Natural killer cell (primary cell): ENCODE results near the gene SMAD7. TPM values are rescaled to one million over a fixed set of nuclear protein-coding genes. Genes with fewer than 3 reads are reported as not detected.

ENCODE experiments used
- ATAC-seq, 3 donors: fragments of 150-1000 bp in 2 of 3; fragments of 200-7000 bp in 1 of 3; cut with Tn5 transposase; 1 replicate in 1 of 3; 2 replicates in 2 of 3; pipeline ENCODE4 v1.10.0; 2021; ENCODE audit warnings: mild to moderate bottlenecking in 2 of 3, moderate library complexity in 2 of 3
- DNase-seq, 2 donors: peaks; one replicate each; pipeline versions ENCODE4 v3.0.0 to v3.0.0-alpha.2; 2013 to 2021; ENCODE audit warnings: mixed read lengths in 1 of 2
- H3K27ac ChIP-seq: one replicate; pipeline ENCODE4 v1.5.1; 2013; ENCODE audit warnings: mild to moderate bottlenecking, low read length
- H3K27me3 ChIP-seq: one replicate; pipeline ENCODE4 v1.6.1; 2013; ENCODE audit warnings: low read length; ENCODE audit not compliant: control insufficient read depth, insufficient read depth
- H3K36me3 ChIP-seq: one replicate; pipeline ENCODE4 v1.6.1; 2013; ENCODE audit warnings: low read length; ENCODE audit not compliant: control insufficient read depth, insufficient read depth
- H3K4me1 ChIP-seq: one replicate; pipeline ENCODE4 v1.6.1; 2013; ENCODE audit warnings: low read length; ENCODE audit not compliant: control insufficient read depth, insufficient read depth
- H3K4me3 ChIP-seq: one replicate; pipeline ENCODE4 v1.5.1; 2013; ENCODE audit warnings: low read length
- H3K9me3 ChIP-seq: one replicate; pipeline ENCODE4 v1.6.1; 2013; ENCODE audit warnings: low read length; ENCODE audit not compliant: control insufficient read depth, insufficient read depth
- H3K27ac Mint-ChIP-seq, 2 donors: one replicate each; pipeline ENCODE4 v1.8.0; 2022; ENCODE audit warnings: mild to moderate bottlenecking in 2 of 2, mixed read lengths in 2 of 2, moderate library complexity in 1 of 2
- H3K27me3 Mint-ChIP-seq, 2 donors: one replicate each; pipeline ENCODE4 v1.8.0; 2022; ENCODE audit warnings: low read depth in 2 of 2, mixed read lengths in 2 of 2
- H3K36me3 Mint-ChIP-seq: one replicate; pipeline ENCODE4 v1.8.0; 2022; ENCODE audit warnings: mixed read lengths
- H3K4me1 Mint-ChIP-seq, 2 donors: one replicate each; pipeline ENCODE4 v1.8.0; 2022; ENCODE audit warnings: mixed read lengths in 2 of 2
- H3K4me3 Mint-ChIP-seq: one replicate; pipeline ENCODE4 v1.8.0; 2022; ENCODE audit warnings: mild to moderate bottlenecking, moderate library complexity, mixed read lengths
- H3K9me3 Mint-ChIP-seq, 2 donors: one replicate each; pipeline ENCODE4 v1.8.0; 2022; ENCODE audit warnings: mixed read lengths in 2 of 2
- WGBS: methylation state at CpG from one replicate; pipeline ENCODE4 v1.1.7; 2013; ENCODE audit warnings: missing lambda C conversion rate; ENCODE audit not compliant: insufficient coverage; 5-methylcytosine and 5-hydroxymethylcytosine counted together
- intact Hi-C: fragments of 100-400 bp; cut with micrococcal nuclease; formaldehyde crosslinking; loops from one replicate; pipeline ENCODE4 v1.14.2; 2022
- total RNA-seq, 4 donors: library from RNA; stranded (reverse); fragments of 120-200 nt in 1 of 4; gene quantifications; one replicate each; pipeline versions ENCODE4 v1.2.3 to v1.2.4, GENCODE V29; 2013 to 2022
- TF ChIP-seq, protein P1 (sequence below): fragments of 200-600 bp; IDR thresholded peaks from one replicate; pipeline ENCODE4 v1.8.0; 2022; ENCODE audit warnings: antibody characterized with exemption

The SMAD7 gene
- total RNA-seq, 3 donors from 2014 or later (not counting 1 experiment from before 2014, with no cell fraction given), result 127 to 204 (median 182) TPM

DNA sequence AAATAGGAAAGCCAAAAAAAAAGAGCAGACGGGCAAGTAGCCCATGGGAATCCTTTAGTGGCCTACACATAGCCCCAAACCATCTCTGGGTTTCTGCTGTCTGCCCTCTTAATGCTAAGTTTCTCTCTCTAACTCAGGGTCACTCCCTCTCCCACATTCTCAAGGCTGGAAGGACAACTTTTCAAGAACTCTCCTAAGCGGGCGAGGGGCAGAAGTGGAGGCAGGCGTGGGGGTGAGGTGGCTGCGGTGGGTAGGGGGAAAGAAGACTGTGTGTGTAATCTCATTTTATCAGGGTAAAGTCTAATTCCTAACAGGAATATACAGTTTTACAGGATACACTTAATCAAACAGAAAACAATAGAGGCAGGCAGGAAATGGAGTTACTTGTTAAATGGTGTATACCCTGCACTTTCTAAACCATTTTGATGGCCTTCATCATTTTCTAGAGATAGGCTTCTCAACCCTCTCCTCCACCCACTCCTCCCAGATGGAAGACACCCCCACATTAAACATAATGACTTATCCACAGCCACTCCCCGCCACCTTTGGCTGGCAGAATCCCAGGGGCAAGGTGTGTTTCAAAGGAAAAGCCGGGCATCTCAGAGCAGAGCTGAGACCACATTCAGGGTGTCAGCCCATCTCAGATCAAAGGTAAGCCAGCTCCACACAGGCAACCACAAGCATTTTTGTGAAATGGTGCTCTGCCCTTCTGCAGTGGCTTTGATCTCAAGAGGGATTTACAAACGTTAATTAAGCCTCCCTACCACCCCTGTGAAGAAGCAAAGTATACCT lies 6.8 kb downstream of the SMAD7 start:
- DNase-seq (peak in 1 of 2 donors; percentile 66), ATAC-seq (no peak)
- Mint-ChIP-seq H3K36me3 (peaks cover 20% of the 10 kb centered on the region), H3K9me3 (no peaks in the 10 kb centered on the region), H3K4me3 (peak overlapping the region; percentile 94), H3K4me1 (peaks cover 86 to 97% of the 10 kb centered on the region in 2 donors), H3K27ac (peak overlapping the region; percentile 95 to 99), H3K27me3 (no peaks in the 10 kb centered on the region)
- 58% methylated on average over 5 of the region's 8 CpGs for WGBS
- no peak overlapping the region for H3K4me3 ChIP-seq
- peaks cover 31% of the 10 kb centered on the region for H3K36me3 ChIP-seq
- H3K27ac ChIP-seq, result no peak overlapping the region
- intact Hi-C loops, result loop anchor here (10.0 kb wide), 2 partner anchors 269 to 871 kb away; partner anchors contain the start of gene ACAA2
- TF ChIP-seq, protein P1, sequence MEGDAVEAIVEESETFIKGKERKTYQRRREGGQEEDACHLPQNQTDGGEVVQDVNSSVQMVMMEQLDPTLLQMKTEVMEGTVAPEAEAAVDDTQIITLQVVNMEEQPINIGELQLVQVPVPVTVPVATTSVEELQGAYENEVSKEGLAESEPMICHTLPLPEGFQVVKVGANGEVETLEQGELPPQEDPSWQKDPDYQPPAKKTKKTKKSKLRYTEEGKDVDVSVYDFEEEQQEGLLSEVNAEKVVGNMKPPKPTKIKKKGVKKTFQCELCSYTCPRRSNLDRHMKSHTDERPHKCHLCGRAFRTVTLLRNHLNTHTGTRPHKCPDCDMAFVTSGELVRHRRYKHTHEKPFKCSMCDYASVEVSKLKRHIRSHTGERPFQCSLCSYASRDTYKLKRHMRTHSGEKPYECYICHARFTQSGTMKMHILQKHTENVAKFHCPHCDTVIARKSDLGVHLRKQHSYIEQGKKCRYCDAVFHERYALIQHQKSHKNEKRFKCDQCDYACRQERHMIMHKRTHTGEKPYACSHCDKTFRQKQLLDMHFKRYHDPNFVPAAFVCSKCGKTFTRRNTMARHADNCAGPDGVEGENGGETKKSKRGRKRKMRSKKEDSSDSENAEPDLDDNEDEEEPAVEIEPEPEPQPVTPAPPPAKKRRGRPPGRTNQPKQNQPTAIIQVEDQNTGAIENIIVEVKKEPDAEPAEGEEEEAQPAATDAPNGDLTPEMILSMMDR, result no peak
- H3K9me3 ChIP-seq, result no peaks in the 10 kb centered on the region
- no peaks in the 10 kb centered on the region for H3K27me3 ChIP-seq
- H3K4me1 ChIP-seq, result peaks cover 94% of the 10 kb centered on the region

DNA sequence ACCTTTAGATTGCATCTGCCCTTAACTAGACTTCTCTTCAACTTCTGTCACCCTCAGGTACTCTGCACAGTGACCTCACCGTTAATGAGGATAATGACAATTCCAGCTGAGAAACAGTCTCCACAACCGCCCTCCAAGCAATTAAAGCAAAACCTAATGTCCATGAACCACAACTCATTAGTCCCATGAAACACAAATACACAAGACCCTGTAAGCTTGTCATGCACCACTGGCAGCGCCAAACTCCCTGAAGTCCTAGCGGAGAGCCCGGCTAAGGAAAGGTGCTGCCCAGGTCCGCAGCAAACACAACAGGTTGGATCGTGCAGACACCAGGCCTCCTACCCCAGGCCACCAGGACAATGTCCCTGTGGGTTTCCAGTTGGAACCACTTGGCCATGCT lies 7.4 kb downstream of the SMAD7 start:
- intact Hi-C loops, result loop anchor here (10.0 kb wide), 2 partner anchors 269 to 871 kb away; partner anchors contain the start of gene ACAA2
- H3K4me3 ChIP-seq, result no peak overlapping the region
- 83% methylated on average over 7 of the region's 7 CpGs for WGBS

DNA sequence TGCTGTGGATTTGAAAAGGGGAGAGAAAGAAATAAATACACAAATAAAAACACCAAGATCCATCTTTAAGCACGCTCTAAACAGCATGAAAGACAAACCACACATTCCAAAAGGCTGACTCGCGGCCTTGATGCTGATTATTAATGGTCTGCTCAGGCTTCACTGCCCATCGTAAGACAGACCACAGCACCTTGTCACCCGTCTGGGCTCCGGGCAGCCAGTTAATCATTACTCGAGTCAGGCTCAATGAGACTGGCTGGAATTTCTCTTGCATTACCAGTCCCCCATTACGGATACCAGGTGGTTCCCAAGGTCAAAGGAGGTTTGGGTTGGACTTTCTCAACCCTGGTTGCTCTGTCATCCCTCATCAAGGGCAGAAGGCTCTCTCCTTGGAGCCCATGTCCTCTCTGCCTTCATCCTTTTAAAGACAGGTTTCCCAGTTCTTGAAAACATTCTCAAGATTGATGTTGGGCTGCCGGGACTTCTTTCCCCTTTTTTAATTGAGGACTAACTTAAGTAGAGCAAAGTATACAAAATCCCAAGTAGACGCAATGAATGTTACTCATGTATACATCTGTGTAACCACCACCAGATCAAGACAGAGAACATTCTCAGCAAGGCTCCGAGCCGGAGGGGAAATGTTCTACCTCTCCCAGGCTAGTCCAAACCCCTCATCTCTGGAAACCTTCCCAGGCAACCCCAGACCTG lies 8.1 kb downstream of the SMAD7 start:
- peaks cover 91 to 99% of the 10 kb centered on the region in 2 donors for H3K4me1 Mint-ChIP-seq
- peaks cover 99% of the 10 kb centered on the region for H3K4me1 ChIP-seq
- H3K27ac Mint-ChIP-seq, result peak overlapping the region; percentile 95 to 99
- peak overlapping the region; percentile 94 for H3K4me3 Mint-ChIP-seq
- no peaks in the 10 kb centered on the region for H3K27me3 ChIP-seq
- no peak overlapping the region for H3K4me3 ChIP-seq
- intact Hi-C loops, result loop anchor here (10.0 kb wide), 2 partner anchors 268 to 872 kb away; partner anchors contain the start of gene ACAA2
- TF ChIP-seq, protein P1, result no peak
- H3K36me3 Mint-ChIP-seq, result peaks cover 13% of the 10 kb centered on the region
- H3K9me3 Mint-ChIP-seq, result no peaks in the 10 kb centered on the region
- no peaks in the 10 kb centered on the region for H3K9me3 ChIP-seq
- H3K36me3 ChIP-seq, result peaks cover 38% of the 10 kb centered on the region
- H3K27ac ChIP-seq, result no peak overlapping the region
- DNase-seq (no peak), ATAC-seq (no peak)
- no peaks in the 10 kb centered on the region for H3K27me3 Mint-ChIP-seq
- 83% methylated on average over 12 of the region's 12 CpGs for WGBS

More for the DNA sequence above, 7.4 kb downstream of the SMAD7 start:
- TF ChIP-seq, protein P1, result no peak
- Histone ChIP-seq H3K27me3 (no peaks in the 10 kb centered on the region), H3K36me3 (peaks cover 36% of the 10 kb centered on the region), H3K9me3 (no peaks in the 10 kb centered on the region), H3K27ac (no peak overlapping the region), H3K4me1 (peaks cover 99% of the 10 kb centered on the region)
- peak overlapping the region; percentile 95 to 99 for H3K27ac Mint-ChIP-seq
- H3K9me3 Mint-ChIP-seq, result no peaks in the 10 kb centered on the region
- peak overlapping the region; percentile 94 for H3K4me3 Mint-ChIP-seq
- ATAC-seq (no peak), DNase-seq (no peak)
- H3K36me3 Mint-ChIP-seq, result peaks cover 20% of the 10 kb centered on the region
- no peaks in the 10 kb centered on the region for H3K27me3 Mint-ChIP-seq
- H3K4me1 Mint-ChIP-seq, result peaks cover 91 to 99% of the 10 kb centered on the region in 2 donors
